GM19035 (cell line): ENCODE data around the gene ZNF268.

Experiments used
- ATAC-seq: cut with Tn5 transposase; IDR thresholded peaks from one replicate; pipeline ENCODE4 v1.9.1; 2021; ENCODE audit not compliant: unreplicated experiment

ZNF268 gene

DNA sequence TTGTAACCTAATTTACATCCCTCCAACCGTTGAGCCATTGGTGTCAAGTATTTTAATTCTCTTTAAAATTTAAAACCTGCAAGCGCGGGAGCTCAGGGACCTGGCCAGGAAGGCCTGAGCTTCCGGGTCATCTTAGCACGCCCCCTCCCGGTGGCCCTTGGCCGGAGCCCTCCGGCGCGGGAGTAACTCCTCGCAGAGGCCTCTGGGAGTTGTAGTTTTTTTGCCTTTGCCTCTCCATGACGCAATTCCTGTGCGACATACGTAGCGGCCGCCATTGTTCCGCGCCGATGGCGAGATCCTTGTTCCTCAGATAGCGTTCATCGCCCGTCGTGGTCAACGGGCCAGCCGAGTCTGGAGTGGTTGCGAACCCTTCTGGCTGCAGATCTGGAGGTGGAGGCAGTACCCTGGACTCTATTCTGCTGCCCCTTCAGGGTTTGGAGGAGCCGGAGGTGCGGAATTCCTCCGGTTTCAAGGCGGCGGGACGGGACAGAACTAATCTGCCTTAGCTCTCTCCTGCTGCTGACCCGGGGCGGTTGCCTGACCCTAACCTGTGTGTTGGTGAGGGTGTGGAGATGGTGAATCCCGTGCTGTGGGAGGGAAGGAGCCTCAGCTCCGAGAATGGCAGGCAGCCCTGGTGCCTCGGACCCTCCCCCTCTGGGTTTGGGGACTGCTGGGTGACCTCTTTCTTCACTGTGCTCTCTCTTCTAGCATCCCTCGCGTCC is at the start of gene ZNF268:
Gene ZNF268 (plus strand): TSS at position 258 of the 722 bp plus-strand sequence. CDS start 503 bp downstream, outside the sequence.
- peak; percentile 98 for ATAC-seq

DNA sequence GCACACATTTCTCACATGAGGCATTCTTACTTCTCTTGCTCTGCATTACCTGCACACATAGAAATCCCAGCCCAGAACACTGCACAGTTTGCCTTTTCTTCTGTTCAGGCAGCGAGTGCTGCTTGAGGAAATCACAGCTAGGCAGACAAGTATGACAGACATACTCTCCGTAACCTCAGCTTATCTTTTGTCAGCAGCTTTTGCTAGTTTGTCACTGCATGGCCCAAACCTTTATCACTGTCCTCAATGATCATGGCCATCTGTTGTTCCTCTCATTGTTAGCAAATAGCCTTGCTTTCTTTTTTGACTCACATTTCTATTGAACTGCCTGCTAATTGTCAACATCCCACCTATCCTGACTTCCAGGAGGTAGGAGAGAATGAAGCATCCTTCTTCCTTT is 45.5 kb upstream of the ZNF268 start:
- no peak for ATAC-seq

DNA sequence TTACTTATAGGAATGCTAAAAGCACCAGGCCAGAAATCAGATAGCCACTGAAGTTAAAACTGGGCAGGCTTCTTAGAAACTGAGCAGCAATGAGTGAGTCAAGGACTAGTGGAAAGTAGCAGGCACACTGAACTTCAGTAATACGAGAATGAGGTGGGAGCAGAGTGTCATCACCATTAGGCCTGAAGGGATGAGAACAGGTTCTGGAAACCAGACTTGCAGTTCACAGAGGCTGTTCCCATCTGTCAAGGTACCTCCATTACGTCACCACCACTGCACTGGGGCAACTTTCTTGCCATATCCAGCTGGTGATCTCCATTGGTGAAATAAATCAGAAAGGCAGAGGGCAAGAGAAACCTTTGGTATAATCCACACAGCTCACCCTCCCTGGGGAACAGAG is 35.3 kb upstream of the ZNF268 start:
- no peak for ATAC-seq

GRCh38 chr12:133156125-133156690 is 25.1 kb upstream of the ZNF268 start:
- ATAC-seq = no peak

GRCh38 chr12:133165776-133166175 is 15.5 kb upstream of the ZNF268 start:
- ATAC-seq = no peak

- ATAC-seq = no peak
These were observed 8.8 kb upstream of the ZNF268 start for GRCh38 chr12:133172491-133172890.

GRCh38 chr12:133174901-133175300 is 6.4 kb upstream of the ZNF268 start:
- no peak for ATAC-seq

GRCh38 chr12:133180669-133181068 is 626 bp upstream of the ZNF268 start:
- ATAC-seq = no peak

GRCh38 chr12:133190176-133190575 is 8.9 kb downstream of the ZNF268 start:
- ATAC-seq = no peak

GRCh38 chr12:133192847-133193246 is 11.6 kb downstream of the ZNF268 start:
- no peak for ATAC-seq

GRCh38 chr12:133201888-133202287 is 20.6 kb downstream of the ZNF268 start:
- no peak for ATAC-seq

GRCh38 chr12:133202493-133203343 is 21.4 kb downstream of the ZNF268 start:
- no peak for ATAC-seq

GRCh38 chr12:133203344-133204263 is 22.3 kb downstream of the ZNF268 start:
- ATAC-seq = no peak

DNA sequence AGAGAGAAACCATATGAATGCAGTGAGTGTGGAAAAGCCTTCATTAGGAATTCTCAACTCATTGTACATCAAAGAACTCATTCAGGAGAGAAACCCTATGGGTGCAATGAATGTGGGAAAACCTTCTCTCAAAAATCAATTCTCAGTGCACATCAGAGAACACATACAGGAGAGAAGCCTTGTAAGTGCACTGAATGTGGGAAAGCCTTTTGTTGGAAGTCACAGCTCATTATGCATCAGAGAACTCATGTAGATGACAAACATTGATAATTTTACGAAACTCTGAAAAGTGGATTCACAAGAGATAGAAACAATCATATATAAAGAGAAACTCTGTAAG is 22.9 kb downstream of the ZNF268 start:
- no peak for ATAC-seq

- ATAC-seq = no peak
These were observed 25.1 kb downstream of the ZNF268 start for GRCh38 chr12:133206390-133206789.

GRCh38 chr12:133215724-133216123 is 34.4 kb downstream of the ZNF268 start:
- no peak for ATAC-seq

DNA sequence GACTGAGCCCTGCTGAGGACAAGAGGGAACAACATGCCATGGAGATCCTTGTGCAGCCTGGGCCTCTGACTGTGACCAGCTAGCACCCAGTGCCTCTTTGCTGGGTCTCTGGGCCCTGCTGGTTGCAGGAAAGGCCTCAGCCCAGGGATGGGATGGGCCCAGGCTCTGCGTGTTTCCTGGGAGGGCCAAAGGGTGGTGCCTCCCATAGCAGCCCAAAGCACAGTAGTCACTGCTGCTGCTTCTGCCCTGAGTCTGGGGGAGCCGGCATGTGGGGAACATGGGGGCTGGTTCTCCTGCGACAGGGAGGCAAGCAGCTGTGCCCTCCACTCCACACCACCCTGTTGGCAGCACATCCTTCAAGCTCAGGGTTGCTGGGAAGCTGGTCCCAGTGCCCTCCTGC is 35.9 kb downstream of the ZNF268 start:
- no peak for ATAC-seq

DNA sequence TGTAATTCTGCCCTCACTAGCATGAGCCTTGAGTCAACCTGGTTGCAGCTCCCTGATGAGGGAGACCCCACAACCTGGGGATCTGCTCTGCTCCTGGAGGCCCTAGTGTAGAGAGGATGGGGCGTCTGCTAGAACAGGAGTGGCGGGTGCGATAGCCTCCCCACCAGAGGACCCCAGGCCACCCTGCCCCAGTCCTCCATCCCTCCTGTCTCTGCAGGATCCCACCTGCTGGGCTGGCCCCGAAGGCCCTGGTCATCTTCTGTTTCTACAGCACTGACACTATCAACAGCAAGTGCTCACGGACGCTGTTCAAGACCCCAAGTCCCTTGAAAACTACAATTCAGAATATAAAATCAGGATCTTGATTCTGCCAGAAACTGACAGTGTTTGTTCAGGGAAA is 39.2 kb downstream of the ZNF268 start:
- ATAC-seq = no peak

- ATAC-seq = no peak
These were observed 39.9 kb downstream of the ZNF268 start for GRCh38 chr12:133221241-133221640.

DNA sequence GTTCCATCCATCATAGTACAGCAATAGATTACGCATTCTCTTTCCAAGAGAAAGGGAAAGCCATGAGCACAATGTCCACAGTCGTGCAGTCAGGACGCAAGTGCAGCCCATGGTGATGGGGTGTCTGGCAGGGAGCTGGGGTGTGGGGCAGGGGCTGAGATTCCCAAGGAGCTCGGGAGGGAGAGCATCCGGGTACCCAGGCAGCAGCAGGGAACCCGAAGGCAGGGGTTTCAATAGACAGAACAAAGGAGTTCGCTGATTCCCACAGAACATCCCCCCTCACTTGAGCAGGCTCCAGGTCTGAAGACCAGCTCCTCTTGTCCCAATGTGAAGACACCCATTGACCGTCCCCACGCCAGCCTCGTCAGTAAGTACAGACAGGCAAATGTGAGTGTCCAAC is 40.9 kb downstream of the ZNF268 start:
- no peak for ATAC-seq

GRCh38 chr12:133225527-133225926 is 44.2 kb downstream of the ZNF268 start:
- no peak for ATAC-seq
